IMR-90 (cell line): ENCODE data around the gene CPSF4L.

Source experiments
- CTCF ChIP-seq: conservative IDR thresholded peaks from 2 replicates; pipeline ENCODE4 v1.5.1; 2012; ENCODE audit warnings: mild to moderate bottlenecking, low read depth, low read length, improper control_type of control experiment
- MAZ ChIP-seq: IDR thresholded peaks from 2 replicates; pipeline ENCODE4 v1.6.1; 2012; ENCODE audit warnings: low read depth, mild to moderate bottlenecking, low read length, improper control_type of control experiment, moderate library complexity, borderline replicate concordance
- POLR2A ChIP-seq: IDR thresholded peaks from 2 replicates; pipeline ENCODE4 v1.6.1; 2012; ENCODE audit warnings: mild to moderate bottlenecking, low read depth, low read length
- USF2 ChIP-seq: fragments of 150-350 bp; IDR thresholded peaks from 2 replicates; pipeline ENCODE4 v1.6.1; 2017; ENCODE audit warnings: mild to moderate bottlenecking, antibody characterized with exemption, low read length, low read depth

- no peak for TF ChIP-seq MAZ
- TF ChIP-seq CTCF, result no peak
- TF ChIP-seq USF2, result no peak
- TF ChIP-seq POLR2A, result no peak
These were observed 5.1 kb upstream of the CPSF4L start for GRCh38 chr17:73266796-73267195.
